Ovary (tissue), 9 donors: ENCODE measurements around the gene TBXAS1. TPM values are rescaled to one million over a fixed set of nuclear protein-coding genes. Genes with fewer than 3 reads are reported as not detected.
A peak's percentile ranks its signal among the peaks of the same experiment; 100 is the strongest.

ENCODE experiments used
- DNase-seq, 5 donors: peaks; one replicate each; pipeline ENCODE4 v3.0.0-alpha.2; 2019 to 2020
- H3K27ac ChIP-seq, 2 donors: fragments of 200-600 bp; one replicate each; pipeline versions ENCODE4 v1.5.1 to v1.8.0; 2019 to 2022
- H3K27me3 ChIP-seq: fragments of 200-600 bp; one replicate; pipeline ENCODE4 v1.8.0; 2022
- H3K36me3 ChIP-seq: fragments of 200-600 bp; sonication (generic); one replicate; pipeline ENCODE4 v1.5.1; 2019
- H3K4me1 ChIP-seq: one replicate; pipeline ENCODE4 v1.8.1; 2013; ENCODE audit warnings: mild to moderate bottlenecking, moderate library complexity; ENCODE audit not compliant: insufficient read depth
- H3K4me3 ChIP-seq: fragments of 200-600 bp; sonication (generic); one replicate; pipeline ENCODE4 v1.5.1; 2017
- H3K9me3 ChIP-seq, 2 donors: fragments of 200-600 bp in 1 of 2; sonication (generic) in 1 of 2; one replicate each; pipeline versions ENCODE4 v1.5.1 to v1.8.1; 2013 to 2019; ENCODE audit warnings: mild to moderate bottlenecking in 1 of 2, moderate library complexity in 1 of 2
- EP300 ChIP-seq: sonication (generic); formaldehyde crosslinking; IDR thresholded peaks from one replicate; pipeline ENCODE4 v1.6.1; 2017; ENCODE audit warnings: antibody characterized with exemption
- POLR2A ChIP-seq: fragments of 450-650 bp; IDR thresholded peaks from one replicate; pipeline ENCODE4 v1.6.1; 2017; ENCODE audit warnings: antibody characterized with exemption, mild to moderate bottlenecking, moderate library complexity
- WGBS, 3 donors: extraction: QIAGEN DNeasy Blood & Tissue Kit in 1 of 3; methylation state at CpG; one replicate each; pipeline versions ENCODE4 v1.1.5 to v1.1.7; 2013 to 2017; 5-methylcytosine and 5-hydroxymethylcytosine counted together
- intact Hi-C, 4 donors: fragments of 100-400 bp; cut with DNase I; formaldehyde crosslinking; loops; one replicate each; pipeline versions ENCODE4 v1.11.0 to v1.15.1; 2022 to 2023
- polyA plus RNA-seq, 2 donors: library from polyadenylated mRNA; stranded (reverse); fragments of 200-250 nt in 1 of 2; fragments of 350-450 nt in 1 of 2; fragmentation: Illumina TruSeq in 1 of 2; extraction: RNeasy Lipid Tissue Mini Kit (QIAGEN cat#74804) in 1 of 2; gene quantifications; one replicate each; pipeline ENCODE4 v1.2.3, GENCODE V29; 2013 to 2014
- total RNA-seq, 7 donors: library from RNA; depleted of rRNA in 2 of 7; stranded (reverse); fragments of >200 nt in 2 of 7; fragmentation: NEBNext Ultra II Directional in 3 of 7; extraction: Animal tissue kit (Norgen Biotek cat#: 25700) in 3 of 7; gene quantifications; one replicate each; pipeline versions ENCODE4 v1.1.0 to v1.2.4, GENCODE V29; 2016 to 2023
- TF ChIP-seq, protein P1 (sequence below), 3 donors: fragments of 450-650 bp in 2 of 3; fragments of 200-600 bp in 1 of 3; IDR thresholded peaks; one replicate each; pipeline versions ENCODE4 v1.5.1 to v1.8.0; 2016 to 2022; ENCODE audit warnings: antibody characterized with exemption in 3 of 3, mild to moderate bottlenecking in 1 of 3
- donor health status: DM: no; HTN: no; CAD: no; lungs with moderate emphysema.
- donor health status: DM: no; HTN: no; CAD: no.
- donor health status: Bipolar disorder and iron deficiency.
- donor health status: DM: yes; HTN: yes; CAD: no.
- donor health status: DM: no; HTN: no; CAD: no.
- donor health status: DM: yes; HTN: yes; CAD: no.

Gene TBXAS1
- total and polyA plus RNA-seq, 9 donors, result 3.1 to 16.8 (median 9.0) TPM

DNA sequence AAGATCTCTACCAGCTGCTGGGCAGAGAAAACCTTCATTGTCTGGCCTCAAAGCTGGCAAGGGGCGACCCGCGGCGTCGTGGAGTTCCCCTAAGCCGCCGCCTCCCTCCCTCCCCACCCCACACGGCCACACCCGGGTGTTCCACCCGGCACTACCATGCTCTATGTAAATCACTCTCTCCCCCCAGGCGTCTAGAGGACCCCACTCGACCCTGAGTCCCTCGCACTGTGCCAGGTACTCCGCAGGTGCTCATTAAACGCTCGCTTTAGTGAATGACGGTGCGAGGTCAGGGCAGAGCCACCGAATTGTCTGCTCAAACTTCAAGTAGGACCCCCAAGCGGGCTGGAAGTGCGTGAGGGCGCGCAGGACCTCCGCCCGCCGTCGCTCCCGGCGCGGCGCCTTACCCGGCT lies 233.1 kb downstream of the TBXAS1 start:
- intact Hi-C loops, result no loop called here
- peak overlapping the region; percentile 81 for H3K4me3 ChIP-seq
- H3K36me3 ChIP-seq, result no peaks in the 10 kb centered on the region
- H3K9me3 ChIP-seq, result no peaks in the 10 kb centered on the region
- H3K27me3 ChIP-seq, result no peaks in the 10 kb centered on the region
- peaks cover 16% of the 10 kb centered on the region for H3K4me1 ChIP-seq
- 3% methylated on average over 32 of the region's 32 CpGs for WGBS, 3 donors
- TF ChIP-seq, protein P1, sequence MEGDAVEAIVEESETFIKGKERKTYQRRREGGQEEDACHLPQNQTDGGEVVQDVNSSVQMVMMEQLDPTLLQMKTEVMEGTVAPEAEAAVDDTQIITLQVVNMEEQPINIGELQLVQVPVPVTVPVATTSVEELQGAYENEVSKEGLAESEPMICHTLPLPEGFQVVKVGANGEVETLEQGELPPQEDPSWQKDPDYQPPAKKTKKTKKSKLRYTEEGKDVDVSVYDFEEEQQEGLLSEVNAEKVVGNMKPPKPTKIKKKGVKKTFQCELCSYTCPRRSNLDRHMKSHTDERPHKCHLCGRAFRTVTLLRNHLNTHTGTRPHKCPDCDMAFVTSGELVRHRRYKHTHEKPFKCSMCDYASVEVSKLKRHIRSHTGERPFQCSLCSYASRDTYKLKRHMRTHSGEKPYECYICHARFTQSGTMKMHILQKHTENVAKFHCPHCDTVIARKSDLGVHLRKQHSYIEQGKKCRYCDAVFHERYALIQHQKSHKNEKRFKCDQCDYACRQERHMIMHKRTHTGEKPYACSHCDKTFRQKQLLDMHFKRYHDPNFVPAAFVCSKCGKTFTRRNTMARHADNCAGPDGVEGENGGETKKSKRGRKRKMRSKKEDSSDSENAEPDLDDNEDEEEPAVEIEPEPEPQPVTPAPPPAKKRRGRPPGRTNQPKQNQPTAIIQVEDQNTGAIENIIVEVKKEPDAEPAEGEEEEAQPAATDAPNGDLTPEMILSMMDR (IDR thresholded peaks at IDR 0.05), result no peak
- no peak for TF ChIP-seq POLR2A
- TF ChIP-seq EP300, result no peak
- peak overlapping the region; percentile 91 to 93 for H3K27ac ChIP-seq
- DNase-seq, result peak in 4 of 5 donors; percentile 30 to 52 (median 37)

DNA sequence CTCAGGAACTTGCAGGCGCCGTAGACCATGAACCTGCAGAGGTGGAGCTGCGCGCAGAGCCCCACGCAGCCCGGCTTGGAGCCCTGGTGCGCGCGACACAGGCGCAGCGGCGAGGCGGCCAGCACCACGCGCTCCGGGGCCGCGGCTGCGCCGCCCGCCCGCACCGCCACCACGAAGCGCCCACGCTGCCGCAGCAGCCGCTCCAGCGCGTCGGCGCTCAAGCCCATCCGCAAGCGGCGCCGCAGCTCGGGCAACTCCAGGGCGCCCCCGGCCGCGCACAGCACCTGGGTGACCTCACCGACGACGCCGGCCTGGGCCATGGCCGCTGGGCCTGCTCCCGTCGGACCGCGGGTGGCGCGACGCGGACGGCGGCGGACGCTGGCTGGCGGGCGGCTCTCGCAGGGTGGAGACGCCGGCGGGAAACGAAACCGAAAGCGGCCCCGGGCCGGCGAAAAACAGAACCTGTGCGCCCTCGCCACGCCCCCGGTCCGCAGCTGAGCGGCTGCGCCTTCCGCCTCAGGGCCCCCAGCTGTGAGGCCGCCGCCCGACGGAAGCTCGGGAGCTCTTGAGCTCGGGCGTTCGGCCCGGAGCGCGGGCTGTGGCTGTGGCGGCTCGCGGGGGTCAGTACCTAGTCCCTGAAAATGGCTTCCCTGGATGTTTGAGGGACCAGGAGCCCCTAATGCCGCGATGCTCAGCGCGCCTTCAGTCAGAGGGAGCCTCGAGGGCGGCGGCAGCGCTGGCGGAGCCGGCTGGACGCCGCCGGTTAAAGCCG lies 233.7 kb downstream of the TBXAS1 start, which contains the start of gene PARP12:
PARP12 (minus strand) TSS at position 424 of the 772 bp plus-strand sequence; CDS start at position 320, 104 bp downstream.
- H3K4me1 ChIP-seq, result peaks cover 16% of the 10 kb centered on the region
- WGBS, 3 donors, result 0 to 1% (median 0%) methylated on average over 59 to 106 of the region's 106 CpGs
- intact Hi-C loops, result no loop called here
- H3K27me3 ChIP-seq, result no peaks in the 10 kb centered on the region
- no peaks in the 10 kb centered on the region for H3K36me3 ChIP-seq
- no peaks in the 10 kb centered on the region for H3K9me3 ChIP-seq
- peak within 1 kb of the TSS; percentile 81 for H3K4me3 ChIP-seq
- peak; percentile 84 to 92 (median 89) for DNase-seq
- peak within 1 kb of the TSS; percentile 91 to 93 for H3K27ac ChIP-seq
- TF ChIP-seq POLR2A (no peak), EP300 (no peak)
- TF ChIP-seq, protein P1 (IDR thresholded peaks at IDR 0.05), result no peak

DNA sequence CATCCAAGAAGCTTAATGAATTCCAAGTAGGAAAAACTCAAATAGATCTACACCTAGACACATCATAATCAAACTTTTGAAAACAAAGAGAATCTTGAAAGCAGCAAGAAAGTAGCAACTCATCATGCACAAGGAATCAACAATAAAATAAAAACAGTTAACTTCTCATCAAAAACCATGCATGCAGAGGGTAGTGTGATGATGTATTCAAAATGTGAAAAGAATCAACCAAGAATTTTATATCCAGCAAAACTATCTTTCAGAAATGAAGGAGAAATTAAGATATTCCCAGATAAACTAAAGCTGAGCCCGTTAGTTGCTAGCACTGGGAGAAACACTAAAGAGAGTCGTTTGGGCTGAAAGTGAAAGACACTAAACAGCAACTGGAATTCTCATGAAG lies 238.0 kb downstream of the TBXAS1 start:
- Histone ChIP-seq H3K27ac (no peak overlapping the region), H3K27me3 (no peaks in the 10 kb centered on the region), H3K9me3 (no peaks in the 10 kb centered on the region), H3K4me3 (no peak overlapping the region), H3K36me3 (no peaks in the 10 kb centered on the region), H3K4me1 (no peaks in the 10 kb centered on the region)
- no peak for DNase-seq
- 47 to 74% (median 71%) methylated on average over 2 of the region's 2 CpGs for WGBS, 3 donors
- intact Hi-C loops, result no loop called here
- no peak for TF ChIP-seq EP300
- TF ChIP-seq, protein P1 (IDR thresholded peaks at IDR 0.05), result no peak
- TF ChIP-seq POLR2A, result no peak

DNA sequence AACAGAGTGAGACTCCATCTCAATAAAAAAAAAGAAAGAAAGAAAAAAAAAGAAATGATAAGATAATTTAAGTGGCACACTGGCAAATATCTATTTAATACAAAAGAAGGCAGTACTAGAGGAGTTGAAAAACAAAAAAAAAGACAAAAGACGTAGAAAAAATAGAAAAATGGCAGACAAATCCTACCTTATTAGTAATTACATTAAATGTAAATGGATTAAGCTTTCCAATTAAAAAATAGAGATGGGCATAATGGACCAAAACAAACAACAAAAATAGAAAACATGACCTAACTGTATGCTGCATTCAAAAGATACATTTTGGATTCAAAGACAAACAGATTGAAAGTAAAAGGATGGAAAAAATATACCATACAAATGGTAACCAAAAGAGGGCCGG lies 239.0 kb downstream of the TBXAS1 start:
- Histone ChIP-seq H3K9me3 (no peaks in the 10 kb centered on the region), H3K4me3 (no peak overlapping the region), H3K27me3 (no peaks in the 10 kb centered on the region), H3K27ac (no peak overlapping the region), H3K4me1 (no peaks in the 10 kb centered on the region), H3K36me3 (no peaks in the 10 kb centered on the region)
- WGBS, 3 donors, result 37 to 61% (median 60%) methylated on average over 2 of the region's 2 CpGs
- TF ChIP-seq EP300, result no peak
- intact Hi-C loops, result no loop called here
- DNase-seq, result no peak

DNA sequence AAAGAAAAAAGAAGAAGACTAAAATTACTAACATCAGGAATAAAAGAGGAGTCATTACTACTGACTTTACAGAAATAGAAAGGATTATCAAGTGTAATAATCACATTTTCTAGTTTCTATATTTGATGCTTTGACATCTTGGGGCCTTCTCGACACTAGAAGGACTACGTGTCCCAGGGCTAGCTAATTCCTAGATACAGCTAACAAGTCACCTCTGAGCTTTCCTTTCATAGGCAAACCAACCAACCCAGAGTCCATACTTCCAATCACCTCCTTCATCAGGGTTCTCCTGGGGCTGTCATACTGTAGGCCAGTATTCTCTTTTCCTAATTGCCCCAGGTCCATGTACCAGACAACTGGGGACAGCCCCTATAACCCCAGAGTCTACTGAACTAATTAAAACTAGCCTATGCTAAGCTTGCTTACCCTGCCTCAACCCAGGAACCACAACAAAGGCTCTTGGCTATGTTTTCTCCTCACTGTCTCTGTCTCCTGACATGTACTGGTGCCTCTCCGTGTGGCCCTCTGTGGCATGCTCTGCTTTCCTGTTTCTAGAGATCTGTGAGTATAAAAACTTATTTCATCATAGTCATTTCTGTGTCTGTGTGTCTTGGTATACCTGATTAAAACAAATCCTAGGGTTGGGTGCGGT lies 240.4 kb downstream of the TBXAS1 start:
- DNase-seq, result no peak
- intact Hi-C loops, result no loop called here
- Histone ChIP-seq H3K4me1 (no peaks in the 10 kb centered on the region), H3K27me3 (no peaks in the 10 kb centered on the region), H3K27ac (no peak overlapping the region), H3K36me3 (no peaks in the 10 kb centered on the region), H3K4me3 (no peak overlapping the region), H3K9me3 (no peaks in the 10 kb centered on the region)
- TF ChIP-seq EP300, result no peak
- TF ChIP-seq, protein P1 (IDR thresholded peaks at IDR 0.05), result no peak
- 91 to 94% (median 94%) methylated on average over 4 of the region's 4 CpGs for WGBS, 3 donors
